Type B pancreatic cell (in vitro differentiated cells): ENCODE data around the gene NELFCD. TPM values are rescaled to one million over a fixed set of nuclear protein-coding genes. Genes with fewer than 3 reads are reported as not detected.
"Not testable (repeated sequence)": the region's sequence is repeated elsewhere in the genome, so short reads cannot be mapped to it uniquely, and the experiment has no call there.

Experiments
- DNase-seq: peaks from one replicate; pipeline ENCODE4 v3.0.0; 2021; ENCODE audit warnings: mixed read lengths; ENCODE audit not compliant: unreplicated experiment; ENCODE audit errors: extremely low spot score
- H3K27ac Mint-ChIP-seq: 2 replicates; pipeline ENCODE4 v1.8.0; 2021; ENCODE audit warnings: mild to moderate bottlenecking, mixed read lengths
- H3K27me3 Mint-ChIP-seq: 2 replicates; pipeline ENCODE4 v1.8.0; 2021; ENCODE audit warnings: mixed read lengths
- H3K36me3 Mint-ChIP-seq: 2 replicates; pipeline ENCODE4 v1.8.0; 2021; ENCODE audit warnings: mixed read lengths
- H3K4me1 Mint-ChIP-seq: one replicate; pipeline ENCODE4 v1.8.0; 2021; ENCODE audit warnings: mixed read lengths; ENCODE audit not compliant: unreplicated experiment
- H3K4me3 Mint-ChIP-seq: 2 replicates; pipeline ENCODE4 v1.8.0; 2021; ENCODE audit warnings: mild to moderate bottlenecking, mixed read lengths
- H3K9me3 Mint-ChIP-seq: 2 replicates; pipeline ENCODE4 v1.8.0; 2021; ENCODE audit warnings: mixed read lengths
- total RNA-seq: library from RNA; stranded (reverse); gene quantifications from 2 replicates; pipeline ENCODE4 v1.2.1, GENCODE V29; 2021; ENCODE audit warnings: low replicate concordance
- TF ChIP-seq, protein P1 (sequence below): fragments of 200-600 bp; sonication (generic); conservative IDR thresholded peaks from 2 replicates; pipeline ENCODE4 v1.5.0; 2021; ENCODE audit warnings: antibody characterized with exemption, mild to moderate bottlenecking

NELFCD gene
- total RNA-seq, 1 donor from 2014 or later: 110 TPM

DNA sequence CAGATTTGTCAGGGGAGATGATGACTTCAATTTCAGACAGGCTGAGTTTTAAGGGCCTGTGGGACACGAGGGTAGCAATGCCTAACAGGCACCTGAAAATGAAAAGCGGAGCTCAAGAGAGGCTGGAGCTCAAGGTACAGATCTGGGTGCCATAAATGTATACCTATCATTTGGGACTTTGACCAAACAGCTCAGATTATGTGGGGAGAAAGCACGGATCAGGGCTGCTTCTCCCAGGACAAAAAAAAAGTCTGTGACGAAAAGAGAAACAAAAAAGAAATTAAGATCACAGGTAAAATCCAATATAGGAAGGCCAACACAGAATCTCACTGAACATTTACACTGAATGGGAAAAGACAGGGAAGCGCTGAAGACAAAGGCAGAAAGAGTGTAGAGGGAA, 59.6 kb downstream of the NELFCD start:
- TF ChIP-seq, protein P1, sequence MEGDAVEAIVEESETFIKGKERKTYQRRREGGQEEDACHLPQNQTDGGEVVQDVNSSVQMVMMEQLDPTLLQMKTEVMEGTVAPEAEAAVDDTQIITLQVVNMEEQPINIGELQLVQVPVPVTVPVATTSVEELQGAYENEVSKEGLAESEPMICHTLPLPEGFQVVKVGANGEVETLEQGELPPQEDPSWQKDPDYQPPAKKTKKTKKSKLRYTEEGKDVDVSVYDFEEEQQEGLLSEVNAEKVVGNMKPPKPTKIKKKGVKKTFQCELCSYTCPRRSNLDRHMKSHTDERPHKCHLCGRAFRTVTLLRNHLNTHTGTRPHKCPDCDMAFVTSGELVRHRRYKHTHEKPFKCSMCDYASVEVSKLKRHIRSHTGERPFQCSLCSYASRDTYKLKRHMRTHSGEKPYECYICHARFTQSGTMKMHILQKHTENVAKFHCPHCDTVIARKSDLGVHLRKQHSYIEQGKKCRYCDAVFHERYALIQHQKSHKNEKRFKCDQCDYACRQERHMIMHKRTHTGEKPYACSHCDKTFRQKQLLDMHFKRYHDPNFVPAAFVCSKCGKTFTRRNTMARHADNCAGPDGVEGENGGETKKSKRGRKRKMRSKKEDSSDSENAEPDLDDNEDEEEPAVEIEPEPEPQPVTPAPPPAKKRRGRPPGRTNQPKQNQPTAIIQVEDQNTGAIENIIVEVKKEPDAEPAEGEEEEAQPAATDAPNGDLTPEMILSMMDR: no peak
- DNase-seq: no peak
- Mint-ChIP-seq H3K27me3 (no peaks in the 10 kb centered on the region), H3K4me1 (peaks cover 21% of the 10 kb centered on the region), H3K9me3 (no peaks in the 10 kb centered on the region), H3K4me3 (peak overlapping the region; percentile 82), H3K27ac (peak overlapping the region; percentile 76), H3K36me3 (peaks cover 18% of the 10 kb centered on the region)

DNA sequence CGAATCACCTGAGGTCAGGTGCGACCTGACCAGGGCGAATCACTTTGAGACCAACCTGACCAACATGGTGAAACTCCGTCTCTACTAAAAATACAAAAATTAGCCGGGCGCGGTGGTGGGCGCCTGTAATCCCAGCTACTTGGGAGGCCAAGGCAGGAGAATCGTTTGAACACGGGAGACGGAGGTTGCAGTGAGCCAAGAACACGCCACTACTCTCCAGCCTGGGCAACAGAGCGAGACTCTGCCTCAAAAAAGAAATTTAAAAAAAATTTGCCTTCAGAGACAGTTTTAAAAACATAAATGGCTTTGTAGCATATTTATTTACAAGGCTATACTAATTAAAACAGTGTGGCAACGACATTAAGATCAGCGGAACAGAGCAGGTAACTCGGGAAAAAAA, 60.4 kb downstream of the NELFCD start:
- H3K9me3 Mint-ChIP-seq, DNase-seq, H3K27me3 Mint-ChIP-seq: not testable (repeated sequence)
- H3K4me3 Mint-ChIP-seq: peak overlapping the region; percentile 82
- peaks cover 14% of the 10 kb centered on the region for H3K36me3 Mint-ChIP-seq
- peaks cover 21% of the 10 kb centered on the region for H3K4me1 Mint-ChIP-seq
- peak overlapping the region; percentile 76 for H3K27ac Mint-ChIP-seq

DNA sequence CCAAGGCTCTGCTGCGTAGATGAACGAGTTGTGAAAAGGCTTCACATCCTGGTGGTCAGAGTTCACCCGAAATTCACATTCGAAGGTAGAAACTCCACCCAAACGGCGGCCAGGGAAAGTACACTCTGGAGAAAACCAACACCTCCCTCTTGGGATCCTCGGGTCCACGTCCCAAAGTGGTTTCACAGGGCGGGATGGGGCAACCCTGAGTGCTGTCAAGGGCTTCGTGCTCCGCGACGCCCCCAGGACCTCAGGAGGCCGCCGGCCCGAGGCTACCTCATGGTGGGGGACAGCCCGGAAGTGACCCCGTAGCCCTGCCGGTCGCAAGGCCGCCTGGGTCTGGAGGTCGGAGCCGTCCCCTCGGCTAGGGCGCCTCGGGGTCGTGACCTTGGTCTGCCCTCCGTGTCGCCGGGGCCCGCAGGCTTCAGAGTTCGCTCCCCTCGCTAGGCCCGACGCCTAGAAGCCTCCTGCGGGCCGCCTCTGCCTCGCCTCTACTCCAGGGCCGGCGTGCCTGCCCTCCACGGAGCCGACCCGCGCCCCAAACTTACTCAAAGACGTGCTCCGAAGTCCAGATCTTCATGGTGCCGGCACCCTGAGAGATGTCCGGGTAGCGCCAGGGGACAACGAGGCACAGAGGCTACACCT, 61.2 kb downstream of the NELFCD start, which contains the start of gene PRELID3B:
Gene PRELID3B (minus strand): TSS at position 636 of the 645 bp plus-strand sequence. CDS start 56 bp downstream, at position 580.
- H3K4me1 Mint-ChIP-seq: peaks cover 21% of the 10 kb centered on the region
- DNase-seq: no peak
- H3K27me3 Mint-ChIP-seq: no peaks in the 10 kb centered on the region
- TF ChIP-seq, protein P1: peak; percentile 19
- no peaks in the 10 kb centered on the region for H3K9me3 Mint-ChIP-seq
- peaks cover 8% of the 10 kb centered on the region for H3K36me3 Mint-ChIP-seq
- H3K27ac Mint-ChIP-seq: peak within 1 kb of the TSS; percentile 82
- H3K4me3 Mint-ChIP-seq: peak within 1 kb of the TSS; percentile 89

DNA sequence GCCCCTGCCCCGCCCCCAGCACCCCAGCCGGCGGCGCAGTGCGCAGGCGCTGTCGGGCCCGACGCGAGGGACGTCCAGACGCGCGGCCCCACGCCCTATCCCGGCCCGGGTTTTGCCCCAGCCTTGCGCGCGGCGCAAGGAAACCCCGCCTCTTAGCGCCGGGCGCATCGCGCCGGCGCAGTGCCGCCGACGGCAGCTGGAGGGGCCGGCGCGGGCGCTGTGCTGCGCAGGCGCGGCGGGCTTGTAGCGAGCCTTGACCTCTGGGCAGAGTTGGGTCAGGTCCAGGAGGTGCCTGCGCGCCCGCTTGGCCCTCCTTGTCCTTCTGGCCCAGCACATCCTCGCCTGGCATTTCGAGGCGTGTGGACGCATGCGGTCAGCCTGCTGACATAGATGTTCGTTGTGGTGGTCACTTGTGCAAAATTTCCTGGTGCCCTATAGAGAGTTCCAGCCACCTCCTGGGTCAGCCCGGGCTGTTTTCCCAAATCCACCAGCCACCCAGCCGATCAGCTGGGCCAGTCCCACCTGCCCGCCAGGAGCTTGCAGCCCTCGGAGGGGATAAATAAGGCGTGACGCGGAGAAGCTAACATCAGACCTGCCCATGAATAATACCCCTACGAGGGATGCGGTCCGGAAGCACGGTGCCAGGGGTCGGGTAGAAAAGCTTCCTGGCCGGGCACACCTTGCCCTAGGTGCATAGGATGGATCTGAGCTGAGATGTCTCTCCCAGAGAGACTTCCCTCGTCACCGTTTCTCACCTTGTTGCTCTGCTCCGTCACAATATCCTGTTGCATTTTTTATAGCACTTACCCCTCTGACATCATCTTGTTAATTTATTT, 62.0 kb downstream of the NELFCD start:
- peaks cover 25% of the 10 kb centered on the region for H3K4me1 Mint-ChIP-seq
- peak overlapping the region; percentile 82 for H3K27ac Mint-ChIP-seq
- peak overlapping the region; percentile 89 for H3K4me3 Mint-ChIP-seq
- peaks cover 3% of the 10 kb centered on the region for H3K27me3 Mint-ChIP-seq
- peaks cover 3% of the 10 kb centered on the region for H3K9me3 Mint-ChIP-seq
- peaks cover 7% of the 10 kb centered on the region for H3K36me3 Mint-ChIP-seq
- TF ChIP-seq, protein P1: no peak
- peak; percentile 95 for DNase-seq

DNA sequence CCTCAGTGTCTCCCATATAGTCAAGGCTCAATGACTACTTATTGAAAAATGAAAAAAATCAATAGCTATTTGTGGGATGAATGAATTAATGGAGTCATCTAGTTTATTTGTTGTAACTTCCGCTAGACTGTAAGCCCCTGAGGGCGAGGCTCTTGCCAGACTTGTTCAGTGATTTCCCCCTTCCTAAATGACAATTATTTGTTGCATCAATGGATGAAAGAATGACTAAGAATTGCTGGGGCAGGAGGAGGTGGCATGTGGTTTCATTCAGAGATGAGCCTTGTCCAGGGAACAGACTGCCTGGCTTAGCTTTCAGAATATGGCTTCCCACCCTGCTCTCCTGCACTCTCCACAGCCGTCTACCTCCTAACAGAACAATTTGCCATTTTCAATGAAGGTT, 62.6 kb downstream of the NELFCD start:
- Mint-ChIP-seq H3K9me3 (peaks cover 3% of the 10 kb centered on the region), H3K4me3 (peak overlapping the region; percentile 81), H3K4me1 (peaks cover 31% of the 10 kb centered on the region), H3K36me3 (peaks cover 7% of the 10 kb centered on the region), H3K27me3 (peaks cover 4% of the 10 kb centered on the region), H3K27ac (peak overlapping the region; percentile 82)
- TF ChIP-seq, protein P1: no peak
- no peak for DNase-seq

DNA sequence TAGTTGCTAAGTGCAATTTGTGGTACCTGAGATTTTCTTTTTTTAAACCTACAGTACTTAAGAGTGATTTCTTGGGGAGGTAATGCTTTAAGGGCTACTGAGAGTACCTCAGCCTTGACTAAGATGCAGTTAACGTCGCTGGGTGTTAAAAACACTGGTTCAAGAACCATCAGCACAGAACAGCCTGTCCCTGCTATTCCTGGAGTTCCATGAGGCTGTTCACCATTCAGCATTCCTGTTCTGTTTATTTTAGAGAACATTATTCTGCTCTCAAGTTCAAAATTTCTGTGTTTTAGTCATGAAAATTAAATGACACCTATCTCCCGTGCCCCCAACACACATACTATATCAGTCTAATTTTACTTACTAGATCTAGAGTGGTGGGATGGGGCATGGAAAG, 63.2 kb downstream of the NELFCD start:
- no peak overlapping the region for H3K4me3 Mint-ChIP-seq
- peaks cover 4% of the 10 kb centered on the region for H3K27me3 Mint-ChIP-seq
- H3K4me1 Mint-ChIP-seq: peaks cover 31% of the 10 kb centered on the region
- TF ChIP-seq, protein P1: no peak
- H3K9me3 Mint-ChIP-seq: peaks cover 3% of the 10 kb centered on the region
- no peak overlapping the region for H3K27ac Mint-ChIP-seq
- no peak for DNase-seq
- peaks cover 7% of the 10 kb centered on the region for H3K36me3 Mint-ChIP-seq
